A549 (cell line): ENCODE data around the gene ATP5PO. TPM values are rescaled to one million over a fixed set of nuclear protein-coding genes. Genes with fewer than 3 reads are reported as not detected.

Experiments used
- ATAC-seq, 2 experiments: fragments of 200-7000 bp in 1 of 2; fragments of >200 bp in 1 of 2; cut with Nextera tagmentation in 1 of 2; cut with Tn5 transposase in 1 of 2; 3 replicates each; pipeline versions ENCODE4 v1.8.0 to v1.9.1; 2018 to 2020; ENCODE audit warnings: mild to moderate bottlenecking in 1 of 2, moderate library complexity in 1 of 2
- CTCF ChIA-PET: fragments of 300-600 bp; sonication (Branson Sonifier 250); formaldehyde crosslinking; extraction: SDS; loops from one replicate; lab custom pipeline; 2021; ENCODE audit warnings: antibody characterized with exemption, inconsistent platforms; lab: Yijun Ruan, JAX
- POLR2A ChIA-PET: fragments of 350-600 bp; formaldehyde crosslinking; extraction: SDS; loops from one replicate; lab custom pipeline; 2021; ENCODE audit warnings: antibody characterized with exemption, inconsistent platforms; lab: Yijun Ruan, JAX
- DNase-seq, 2 experiments: peaks; one replicate each; pipeline versions ENCODE4 v3.0.0 to v3.0.0-alpha.2; 2011 to 2016; ENCODE audit warnings: low read depth in 1 of 2, low spot score in 1 of 2
- FAIRE-seq: peaks from 2 replicates; lab custom pipeline; 2011; peaks lifted over from hg19 to GRCh38; lab: Jason Lieb, UNC
- H3K27ac ChIP-seq, 2 experiments: fragments of >200 bp; sonication (Bioruptor Twin); formaldehyde crosslinking; 3 replicates each; pipeline ENCODE4 v1.5.1; 2016 to 2017
- H3K4me1 ChIP-seq: fragments of >200 bp; sonication (Bioruptor Twin); formaldehyde crosslinking; 3 replicates; pipeline ENCODE4 v1.6.1; 2016
- H3K4me2 ChIP-seq: fragments of >200 bp; sonication (Bioruptor Twin); formaldehyde crosslinking; 3 replicates; pipeline ENCODE4 v1.6.1; 2016
- H3K4me3 ChIP-seq: fragments of >200 bp; sonication (Bioruptor Twin); formaldehyde crosslinking; 3 replicates; pipeline ENCODE4 v1.5.1; 2016
- H3K9me3 ChIP-seq: fragments of >200 bp; sonication (Bioruptor Twin); formaldehyde crosslinking; 3 replicates; pipeline ENCODE4 v1.6.1; 2016
- CEBPB ChIP-seq, 2 experiments: fragments of >200 bp in 1 of 2; sonication (Bioruptor Twin) in 1 of 2; formaldehyde crosslinking in 1 of 2; IDR thresholded peaks; 2 replicates each; pipeline ENCODE4 v1.6.1; 2012 to 2016
- EHF ChIP-seq: fragments of 250-450 bp; sonication (Bioruptor Pico); IDR thresholded peaks from 2 replicates; pipeline ENCODE4 v1.5.0; 2020; ENCODE audit warnings: mild to moderate bottlenecking
- EHMT2 ChIP-seq: fragments of 200-600 bp; sonication (generic); IDR thresholded peaks from 2 replicates; pipeline ENCODE4 v1.6.1; 2016; ENCODE audit warnings: antibody characterized with exemption, low read depth, mild to moderate bottlenecking, moderate library complexity
- EP300 ChIP-seq, 2 experiments: fragments of >200 bp; sonication (Bioruptor Twin); formaldehyde crosslinking; IDR thresholded peaks; 2 replicates in 1 of 2; 3 replicates in 1 of 2; pipeline ENCODE4 v1.6.1; 2016 to 2017
- ESRRA ChIP-seq: fragments of 150-350 bp; IDR thresholded peaks from 2 replicates; pipeline ENCODE4 v1.6.1; 2014; ENCODE audit warnings: mild to moderate bottlenecking, low read length, borderline replicate concordance
- FOSB ChIP-seq: fragments of 250-450 bp; sonication (Bioruptor Pico); IDR thresholded peaks from 2 replicates; pipeline ENCODE4 v1.5.0; 2020; ENCODE audit warnings: mild to moderate bottlenecking, moderate library complexity
- FOSL2 ChIP-seq, 2 experiments: fragments of 450-650 bp in 1 of 2; fragments of >200 bp in 1 of 2; sonication (Bioruptor Twin) in 1 of 2; formaldehyde crosslinking; IDR thresholded peaks; 2 replicates each; pipeline versions ENCODE4 v1.5.0 to v1.6.1; 2016 to 2020; ENCODE audit warnings: mild to moderate bottlenecking in 1 of 2, moderate library complexity in 1 of 2
- GATA3 ChIP-seq: IDR thresholded peaks from 2 replicates; pipeline ENCODE4 v1.6.1; 2012; ENCODE audit warnings: borderline replicate concordance
- HDAC2 ChIP-seq: fragments of 200-600 bp; sonication (generic); IDR thresholded peaks from 2 replicates; pipeline ENCODE4 v1.6.1; 2016
- HOXB13 ChIP-seq: fragments of 250-450 bp; sonication (Bioruptor Pico); IDR thresholded peaks from 2 replicates; pipeline ENCODE4 v1.5.0; 2020; ENCODE audit warnings: low read depth, mild to moderate bottlenecking, moderate library complexity
- HOXB5 ChIP-seq: fragments of 250-450 bp; sonication (Bioruptor Pico); IDR thresholded peaks from 2 replicates; pipeline ENCODE4 v1.5.0; 2020; ENCODE audit warnings: mild to moderate bottlenecking, moderate library complexity
- JUN ChIP-seq, 2 experiments: fragments of >200 bp; sonication (Bioruptor Twin); formaldehyde crosslinking; IDR thresholded peaks; 2 replicates in 1 of 2; 3 replicates in 1 of 2; pipeline ENCODE4 v1.6.1; 2016 to 2017
- KDM5A ChIP-seq: fragments of 200-600 bp; sonication (generic); IDR thresholded peaks from 2 replicates; pipeline ENCODE4 v1.6.1; 2016; ENCODE audit warnings: antibody characterized with exemption, mild to moderate bottlenecking
- MAZ ChIP-seq: fragments of 150-350 bp; IDR thresholded peaks from 2 replicates; pipeline ENCODE4 v1.6.1; 2014; ENCODE audit warnings: antibody characterized with exemption, low read depth, low read length, borderline replicate concordance
- POLR2A ChIP-seq: IDR thresholded peaks from 2 replicates; pipeline ENCODE4 v1.6.1; 2012; ENCODE audit warnings: mild to moderate bottlenecking, low read length
- RAD21 ChIP-seq, 2 experiments: fragments of >200 bp in 1 of 2; sonication (Bioruptor Twin) in 1 of 2; formaldehyde crosslinking in 1 of 2; IDR thresholded peaks in 1 of 2; conservative IDR thresholded peaks in 1 of 2; 2 replicates in 1 of 2; 3 replicates in 1 of 2; pipeline ENCODE4 v1.6.1; 2012 to 2018; ENCODE audit warnings: inconsistent platforms in 1 of 2
- RCOR1 ChIP-seq: fragments of 150-350 bp; IDR thresholded peaks from 2 replicates; pipeline ENCODE4 v1.6.1; 2014; ENCODE audit warnings: antibody characterized with exemption, low read length, low read depth
- TFCP2L1 ChIP-seq: fragments of 250-450 bp; sonication (Bioruptor Pico); IDR thresholded peaks from 2 replicates; pipeline ENCODE4 v1.5.0; 2021; ENCODE audit warnings: mild to moderate bottlenecking
- TP53 ChIP-seq: fragments of 250-450 bp; sonication (Bioruptor Pico); IDR thresholded peaks from 2 replicates; pipeline ENCODE4 v1.5.0; 2021; ENCODE audit warnings: mild to moderate bottlenecking, moderate library complexity
- WGBS: methylation state at CpG from one replicate; pipeline ENCODE4 v1.1.6; 2017; ENCODE audit errors: missing lambda C conversion rate; 5-methylcytosine and 5-hydroxymethylcytosine counted together
- polyA plus RNA-seq, 4 experiments: library from polyadenylated mRNA; depleted of rRNA in 3 of 4; stranded (reverse); fragments of >200 nt; fragmentation: RNase III in 1 of 4; extraction: RNeasy Plus Mini Kit Qiagen cat#74134 plus additional on column Dnase treatment in 1 of 4; gene quantifications; 2 replicates in 3 of 4; 3 replicates in 1 of 4; pipeline ENCODE4 v1.2.3, GENCODE V29; 2011 to 2017
- TF ChIP-seq, protein P1 (sequence below): IDR thresholded peaks from 2 replicates; pipeline ENCODE4 v1.6.1; 2012; ENCODE audit warnings: low read depth, borderline replicate concordance
- TF ChIP-seq, protein P2 (sequence below): fragments of 200-600 bp; sonication (generic); IDR thresholded peaks from 2 replicates; pipeline ENCODE4 v1.6.1; 2016; ENCODE audit warnings: antibody characterized with exemption, mild to moderate bottlenecking, moderate library complexity
- TF ChIP-seq, protein P3 (sequence below): fragments of >200 bp; sonication (Bioruptor Twin); formaldehyde crosslinking; IDR thresholded peaks from 3 replicates; pipeline ENCODE4 v1.6.1; 2016

The ATP5PO gene
- polyA plus RNA-seq, 2 of the 4 experiments (the other 2 are of a cell fraction): 143 to 252 TPM

DNA sequence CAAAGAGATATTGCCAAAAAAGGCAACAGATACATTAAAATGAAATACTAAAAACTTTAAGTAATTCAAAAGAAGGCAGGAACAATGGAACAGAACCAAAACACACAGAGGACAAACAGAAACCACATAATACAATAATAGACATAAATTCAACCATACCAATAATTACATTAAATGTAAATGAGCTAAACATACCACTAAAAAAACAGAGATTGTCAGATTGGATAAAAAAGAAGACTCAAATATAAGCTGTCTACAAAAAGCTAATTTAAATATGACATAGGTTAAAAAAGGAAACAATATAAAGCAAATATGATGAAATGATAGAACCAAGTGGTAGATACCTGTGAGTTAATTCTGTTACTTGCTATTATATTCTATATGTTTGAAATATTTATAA is 44.1 kb upstream of the ATP5PO start:
- Histone ChIP-seq H3K4me2 (no peak overlapping the region), H3K4me1 (no peaks in the 10 kb centered on the region), H3K9me3 (peaks cover 3% of the 10 kb centered on the region; the same call in 1 of the 3 replicates), H3K27ac (no peak overlapping the region), H3K4me3 (no peak overlapping the region)
- FAIRE-seq: no peak
- ChIA-PET POLR2A (no interaction called here), CTCF (interaction anchor here (1.1 kb wide), 1 partner anchor 36 kb away, joined by 4 read pairs; no protein-coding TSS in a partner anchor)
- TF ChIP-seq JUN (IDR thresholded peaks at IDR 0.05) (no peak), EP300 (IDR thresholded peaks at IDR 0.05) (no peak), TFCP2L1 (no peak), EHF (CRISPR knock-in tag) (no peak), HDAC2 (no peak), HOXB5 (CRISPR knock-in tag) (no peak), GATA3 (no peak), KDM5A (no peak), ESRRA (no peak), POLR2A (no peak), RCOR1 (no peak), FOSL2 (IDR thresholded peaks at IDR 0.05) (no peak), FOSL2 (CRISPR knock-in tag; IDR thresholded peaks at IDR 0.05) (no peak)
- TF ChIP-seq, protein P1, sequence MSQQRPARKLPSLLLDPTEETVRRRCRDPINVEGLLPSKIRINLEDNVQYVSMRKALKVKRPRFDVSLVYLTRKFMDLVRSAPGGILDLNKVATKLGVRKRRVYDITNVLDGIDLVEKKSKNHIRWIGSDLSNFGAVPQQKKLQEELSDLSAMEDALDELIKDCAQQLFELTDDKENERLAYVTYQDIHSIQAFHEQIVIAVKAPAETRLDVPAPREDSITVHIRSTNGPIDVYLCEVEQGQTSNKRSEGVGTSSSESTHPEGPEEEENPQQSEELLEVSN: no peak
- ATAC-seq: no peak
- DNase-seq: no peak

DNA sequence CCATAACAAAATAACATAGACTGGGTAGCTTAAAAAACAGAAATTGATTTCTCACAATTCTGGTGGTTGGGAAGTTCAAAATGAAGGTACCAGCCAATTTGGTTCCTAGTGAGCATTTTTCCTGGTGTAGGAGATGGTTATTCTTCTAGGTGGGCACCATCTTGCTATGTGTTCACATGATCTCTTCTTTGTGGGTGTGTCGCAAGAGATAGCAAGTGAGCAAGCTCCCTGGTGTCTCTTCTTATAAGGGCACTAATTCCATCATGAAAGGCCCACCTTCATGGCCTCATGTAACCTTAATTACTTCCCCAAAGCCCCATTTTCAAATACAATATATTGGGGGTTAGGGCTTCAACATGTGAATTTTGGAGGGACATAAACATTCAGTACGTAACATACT is 38.8 kb upstream of the ATP5PO start:
- FAIRE-seq (no peak), ATAC-seq (no peak), DNase-seq (no peak)
- Histone ChIP-seq H3K4me1 (no peaks in the 10 kb centered on the region), H3K4me3 (no peak overlapping the region), H3K27ac (no peak overlapping the region), H3K4me2 (no peak overlapping the region), H3K9me3 (no peaks in the 10 kb centered on the region)
- ChIA-PET POLR2A (no interaction called here), CTCF (interaction anchor here (3.5 kb wide), 1 partner anchor 30 kb away, joined by 12 read pairs; no protein-coding TSS in a partner anchor)
- 90% methylated on average over 2 of the region's 2 CpGs for WGBS
- TF ChIP-seq MAZ (no peak), RAD21 (conservative IDR thresholded peaks at IDR 0.05 in 1 of 2, IDR thresholded peaks at IDR 0.05 in 1 of 2) (no peak)

DNA sequence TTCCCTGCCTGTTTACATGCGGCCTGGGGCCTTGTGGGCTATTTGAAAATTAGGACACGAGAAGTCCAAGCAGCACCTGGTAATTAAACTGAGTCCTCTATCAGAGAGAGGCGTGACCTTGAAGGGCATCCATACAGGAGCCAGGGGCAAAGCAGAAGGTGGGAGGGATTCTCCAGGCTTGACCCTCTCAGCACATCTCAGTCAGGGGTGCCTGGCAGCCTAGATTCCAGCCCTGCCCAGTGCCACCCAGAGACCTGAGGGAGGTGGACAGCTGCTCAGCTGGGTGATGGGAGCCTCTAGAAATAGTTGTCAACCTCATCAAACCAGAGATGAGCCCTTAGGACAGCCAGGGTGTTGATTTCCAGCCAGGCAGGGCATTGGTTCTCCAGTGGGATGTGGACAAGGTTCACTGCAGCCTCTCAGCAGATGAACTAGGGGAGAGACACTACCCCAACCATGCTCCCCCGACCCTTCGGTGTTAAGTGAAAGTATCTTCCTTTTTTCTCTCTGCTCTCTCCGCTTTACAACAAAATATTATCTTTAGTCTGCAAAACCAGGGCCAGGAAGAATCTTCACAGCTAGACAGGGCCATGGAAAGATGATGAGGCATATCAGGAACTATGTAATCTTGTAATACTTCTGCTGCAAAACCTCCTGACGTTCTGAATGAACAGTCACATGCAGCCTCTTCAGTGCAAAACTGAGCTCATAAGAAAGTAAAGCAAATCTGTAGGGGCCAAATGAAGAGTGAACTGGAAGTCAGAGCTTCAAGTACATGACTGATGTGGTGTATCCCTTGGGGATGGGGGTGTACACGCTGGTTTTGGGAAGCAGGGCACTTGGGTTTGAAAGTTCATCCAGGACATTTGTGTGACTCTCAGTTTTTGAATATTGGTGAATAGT is 35.9 kb upstream of the ATP5PO start:
- ATAC-seq (no peak), DNase-seq (no peak), FAIRE-seq (no peak)
- Histone ChIP-seq H3K4me1 (peaks cover 19% of the 10 kb centered on the region), H3K4me3 (no peak overlapping the region), H3K9me3 (no peaks in the 10 kb centered on the region), H3K27ac (no peak overlapping the region), H3K4me2 (no peak overlapping the region)
- POLR2A ChIA-PET: no interaction called here
- 93% methylated on average over 8 of the region's 8 CpGs for WGBS
- TF ChIP-seq TP53 (CRISPR knock-in tag): no peak
- TF ChIP-seq, protein P2, sequence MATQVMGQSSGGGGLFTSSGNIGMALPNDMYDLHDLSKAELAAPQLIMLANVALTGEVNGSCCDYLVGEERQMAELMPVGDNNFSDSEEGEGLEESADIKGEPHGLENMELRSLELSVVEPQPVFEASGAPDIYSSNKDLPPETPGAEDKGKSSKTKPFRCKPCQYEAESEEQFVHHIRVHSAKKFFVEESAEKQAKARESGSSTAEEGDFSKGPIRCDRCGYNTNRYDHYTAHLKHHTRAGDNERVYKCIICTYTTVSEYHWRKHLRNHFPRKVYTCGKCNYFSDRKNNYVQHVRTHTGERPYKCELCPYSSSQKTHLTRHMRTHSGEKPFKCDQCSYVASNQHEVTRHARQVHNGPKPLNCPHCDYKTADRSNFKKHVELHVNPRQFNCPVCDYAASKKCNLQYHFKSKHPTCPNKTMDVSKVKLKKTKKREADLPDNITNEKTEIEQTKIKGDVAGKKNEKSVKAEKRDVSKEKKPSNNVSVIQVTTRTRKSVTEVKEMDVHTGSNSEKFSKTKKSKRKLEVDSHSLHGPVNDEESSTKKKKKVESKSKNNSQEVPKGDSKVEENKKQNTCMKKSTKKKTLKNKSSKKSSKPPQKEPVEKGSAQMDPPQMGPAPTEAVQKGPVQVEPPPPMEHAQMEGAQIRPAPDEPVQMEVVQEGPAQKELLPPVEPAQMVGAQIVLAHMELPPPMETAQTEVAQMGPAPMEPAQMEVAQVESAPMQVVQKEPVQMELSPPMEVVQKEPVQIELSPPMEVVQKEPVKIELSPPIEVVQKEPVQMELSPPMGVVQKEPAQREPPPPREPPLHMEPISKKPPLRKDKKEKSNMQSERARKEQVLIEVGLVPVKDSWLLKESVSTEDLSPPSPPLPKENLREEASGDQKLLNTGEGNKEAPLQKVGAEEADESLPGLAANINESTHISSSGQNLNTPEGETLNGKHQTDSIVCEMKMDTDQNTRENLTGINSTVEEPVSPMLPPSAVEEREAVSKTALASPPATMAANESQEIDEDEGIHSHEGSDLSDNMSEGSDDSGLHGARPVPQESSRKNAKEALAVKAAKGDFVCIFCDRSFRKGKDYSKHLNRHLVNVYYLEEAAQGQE: no peak
- no peak for TF ChIP-seq FOSB (CRISPR knock-in tag)
- no peak for TF ChIP-seq RAD21 (conservative IDR thresholded peaks at IDR 0.05 in 1 of 2, IDR thresholded peaks at IDR 0.05 in 1 of 2)
- TF ChIP-seq CEBPB (IDR thresholded peaks at IDR 0.05): no peak
- TF ChIP-seq, protein P3, sequence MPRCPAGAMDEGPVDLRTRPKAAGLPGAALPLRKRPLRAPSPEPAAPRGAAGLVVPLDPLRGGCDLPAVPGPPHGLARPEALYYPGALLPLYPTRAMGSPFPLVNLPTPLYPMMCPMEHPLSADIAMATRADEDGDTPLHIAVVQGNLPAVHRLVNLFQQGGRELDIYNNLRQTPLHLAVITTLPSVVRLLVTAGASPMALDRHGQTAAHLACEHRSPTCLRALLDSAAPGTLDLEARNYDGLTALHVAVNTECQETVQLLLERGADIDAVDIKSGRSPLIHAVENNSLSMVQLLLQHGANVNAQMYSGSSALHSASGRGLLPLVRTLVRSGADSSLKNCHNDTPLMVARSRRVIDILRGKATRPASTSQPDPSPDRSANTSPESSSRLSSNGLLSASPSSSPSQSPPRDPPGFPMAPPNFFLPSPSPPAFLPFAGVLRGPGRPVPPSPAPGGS: no peak
- no peak for TF ChIP-seq HDAC2
- no peak for TF ChIP-seq EHMT2
- no peak for TF ChIP-seq HOXB13 (CRISPR knock-in tag)
- CTCF ChIA-PET: interaction anchor here (1.2 to 3.5 kb wide), 2 partner anchors 28 to 36 kb away, joined by 3 to 12 read pairs; no protein-coding TSS in a partner anchor
